HepG2 (cell line): ENCODE results near the gene SH3BP2. TPM values are rescaled to one million over a fixed set of nuclear protein-coding genes. Genes with fewer than 3 reads are reported as not detected.

Experiments used
- ATAC-seq: fragments of 200-7000 bp; cut with Tn5 transposase; 3 replicates; pipeline ENCODE4 v1.9.1; 2020; ENCODE audit warnings: mild to moderate bottlenecking, moderate library complexity
- BruUV-seq: library from RNA; stranded (reverse); fragments of 400-500 nt; replicated peaks from 2 replicates; lab custom pipeline; 2021; lab: Mats Ljungman, UMichigan
- CTCF ChIA-PET: fragments of 300-600 bp; formaldehyde crosslinking; extraction: SDS; loops from one replicate; lab custom pipeline; 2021; ENCODE audit warnings: low total read pairs, inconsistent platforms, low intra/inter-chr PET ratio; lab: Yijun Ruan, JAX
- POLR2A ChIA-PET: fragments of 350-600 bp; sonication (Branson Sonifier 250); formaldehyde crosslinking; loops from one replicate; lab custom pipeline; 2020; ENCODE audit warnings: antibody characterized with exemption, inconsistent platforms; lab: Yijun Ruan, JAX
- DNase-seq: peaks from one replicate; pipeline ENCODE4 v3.0.0-alpha.2; 2015; ENCODE audit warnings: low spot score
- FAIRE-seq: peaks from 3 replicates; lab custom pipeline; 2011; peaks lifted over from hg19 to GRCh38; lab: Jason Lieb, UNC
- H2AFZ ChIP-seq: one replicate; pipeline ENCODE4 v1.6.1; 2011; ENCODE audit warnings: low read length, inconsistent platforms
- H3K27ac ChIP-seq: fragments of 300-600 bp; 3 replicates; pipeline ENCODE4 v1.8.0; 2011; ENCODE audit warnings: mixed run types, mild to moderate bottlenecking, mixed read lengths, low read length, inconsistent platforms; ENCODE audit not compliant: insufficient read depth; ENCODE audit errors: extremely low read length
- H3K27me3 ChIP-seq, 2 experiments: fragments of 200-600 bp in 1 of 2; 2 replicates in 1 of 2; 3 replicates in 1 of 2; pipeline versions ENCODE4 v1.6.0 to v1.8.0; 2011; ENCODE audit warnings: low read length in 2 of 2, mild to moderate bottlenecking in 2 of 2, moderate library complexity in 2 of 2, inconsistent platforms in 1 of 2; ENCODE audit not compliant: insufficient read depth in 2 of 2, control insufficient read depth in 1 of 2
- H3K36me3 ChIP-seq, 2 experiments: fragments of 200-600 bp in 1 of 2; replicated peaks in 1 of 2; 2 replicates in 1 of 2; 3 replicates in 1 of 2; pipeline versions ENCODE4 v1.5.1 to v1.8.0; 2011; ENCODE audit warnings: low read length in 2 of 2, inconsistent platforms in 1 of 2; ENCODE audit not compliant: insufficient read depth in 2 of 2, control insufficient read depth in 1 of 2
- H3K4me1 ChIP-seq: 2 replicates; pipeline ENCODE4 v1.5.1; 2012; ENCODE audit warnings: low read length, inconsistent platforms; ENCODE audit not compliant: insufficient read depth
- H3K4me2 ChIP-seq: 2 replicates; pipeline ENCODE4 v1.6.0; 2011; ENCODE audit warnings: low read depth, low read length, inconsistent platforms
- H3K4me3 ChIP-seq, 3 experiments: fragments of 200-600 bp in 1 of 3; sonication (generic), shearing (Covaris generic) in 1 of 3; replicated peaks in 1 of 3; 2 replicates each; pipeline ENCODE4 v1.5.1; 2011 to 2016; ENCODE audit warnings: low read length in 3 of 3, inconsistent platforms in 2 of 3, low read depth in 2 of 3, mild to moderate bottlenecking in 2 of 3, control low read depth in 1 of 3, mixed read lengths in 1 of 3; ENCODE audit not compliant: insufficient read depth in 1 of 3
- H3K79me2 ChIP-seq: one replicate; pipeline ENCODE4 v1.6.1; 2011; ENCODE audit warnings: low read length, inconsistent platforms; ENCODE audit not compliant: insufficient read depth
- H3K9ac ChIP-seq: 2 replicates; pipeline ENCODE4 v1.6.0; 2011; ENCODE audit warnings: mild to moderate bottlenecking, low read depth, low read length, inconsistent platforms; ENCODE audit not compliant: insufficient read depth
- H3K9me3 ChIP-seq: 2 replicates; pipeline ENCODE4 v1.5.1; 2012; ENCODE audit warnings: mild to moderate bottlenecking, low read length
- H4K20me1 ChIP-seq: 2 replicates; pipeline ENCODE4 v1.6.0; 2011; ENCODE audit warnings: inconsistent platforms, mild to moderate bottlenecking, low read length, moderate library complexity; ENCODE audit not compliant: insufficient read depth
- AHDC1 ChIP-seq: sonication (generic); formaldehyde crosslinking; IDR thresholded peaks from 2 replicates; pipeline ENCODE4 v1.5.1; 2020; ENCODE audit warnings: mild to moderate bottlenecking, missing genetic modification reagents, borderline replicate concordance
- KDM1A ChIP-seq: IDR thresholded peaks from 2 replicates; pipeline ENCODE4 v1.6.1; 2016; ENCODE audit warnings: missing compliant biosample characterization
- NRL ChIP-seq: sonication (generic); formaldehyde crosslinking; IDR thresholded peaks from 2 replicates; pipeline ENCODE4 v1.5.0; 2020; ENCODE audit warnings: missing genetic modification reagents, mild to moderate bottlenecking, moderate library complexity, borderline replicate concordance
- SNAPC4 ChIP-seq: sonication (generic); formaldehyde crosslinking; IDR thresholded peaks from 2 replicates; pipeline ENCODE4 v1.4.0; 2020; ENCODE audit warnings: mild to moderate bottlenecking, missing genetic modification reagents
- ZBTB33 ChIP-seq: sonication (generic); formaldehyde crosslinking; IDR thresholded peaks from 2 replicates; pipeline ENCODE4 v1.4.0; 2020; ENCODE audit warnings: missing genetic modification reagents
- ZMYM3 ChIP-seq: sonication (generic); formaldehyde crosslinking; IDR thresholded peaks from 2 replicates; pipeline ENCODE4 v1.5.1; 2020; ENCODE audit warnings: mild to moderate bottlenecking, missing genetic modification reagents
- WGBS: methylation state at CpG from one replicate; pipeline ENCODE4 v1.1.6; 2017; ENCODE audit warnings: low lambda C conversion rate; 5-methylcytosine and 5-hydroxymethylcytosine counted together
- in situ Hi-C: cut with HindIII; loops from 2 replicates; pipeline ENCODE4 v1.10.0; 2017; ENCODE audit warnings: low pct_unique_long_range_greater_than_20kb; ENCODE audit not compliant: extremely low pct_ligation_motif_present
- intact Hi-C: fragments of 100-400 bp; cut with micrococcal nuclease; formaldehyde crosslinking; loops from one replicate; pipeline ENCODE4 v1.10.0; 2022; ENCODE audit not compliant: unreplicated experiment
- polyA plus RNA-seq, 8 experiments: library from polyadenylated mRNA; depleted of rRNA in 3 of 8; stranded (reverse) in 7 of 8; unstranded in 1 of 8; fragments of >200 nt; fragmentation: Illumina TruSeq in 4 of 8; extraction: Trizol in 4 of 8; gene quantifications; 2 replicates each; pipeline versions ENCODE4 v1.2.1 to v1.2.3, GENCODE V29; 2011 to 2016; ENCODE audit warnings: low read depth in 4 of 8, missing spikeins in 1 of 8, mixed read lengths in 1 of 8; ENCODE audit not compliant: insufficient read depth in 1 of 8
- total RNA-seq, 5 experiments: library from RNA; depleted of rRNA; stranded (reverse); fragments of >200 nt; fragmentation: Illumina TruSeq; extraction: Trizol; gene quantifications; 2 replicates each; pipeline ENCODE4 v1.2.3, GENCODE V29; 2016; ENCODE audit warnings: low read depth in 1 of 5

Gene SH3BP2
- total and polyA plus RNA-seq, 2 of the 13 experiments (the other 11 are each of a cell fraction or from before 2014, with no cell fraction given), result 16.9 to 34.5 TPM

GRCh38 chr4:2789351-2789750, 3.5 kb upstream of the SH3BP2 start:
- no peak overlapping the region for H2AFZ ChIP-seq
- no peak overlapping the region for H3K9ac ChIP-seq
- H3K4me1 ChIP-seq, result peaks cover 89% of the 10 kb centered on the region
- no peaks in the 10 kb centered on the region for H3K36me3 ChIP-seq
- H3K27me3 ChIP-seq, result no peaks in the 10 kb centered on the region
- CTCF ChIA-PET, result no interaction called here
- no peak for DNase-seq
- BruUV-seq, result no TSS peak
- no peak overlapping the region for H3K4me2 ChIP-seq
- in situ Hi-C loops, result no loop called here
- peaks cover 8% of the 10 kb centered on the region for H3K79me2 ChIP-seq
- H4K20me1 ChIP-seq, result no peaks in the 10 kb centered on the region
- POLR2A ChIA-PET, result no interaction called here
- WGBS, result 67% methylated on average over 5 of the region's 5 CpGs
- ATAC-seq, result no peak
- TF ChIP-seq KDM1A (CRISPR knock-in tag) (0 out of 2 replicates have a peak, but pooled peaks have one; percentile 25), AHDC1 (CRISPR knock-in tag) (no peak), ZMYM3 (CRISPR knock-in tag) (peak; percentile 75), ZBTB33 (peak; percentile 30; the same call in 1 of the 2 replicates), NRL (CRISPR knock-in tag) (0 out of 2 replicates have a peak, but pooled peaks have one; percentile 17), SNAPC4 (CRISPR knock-in tag) (no peak)
- TF ChIP-seq, all 625 proteins: peak for 4
- no peak for FAIRE-seq
- no peaks in the 10 kb centered on the region for H3K9me3 ChIP-seq
- no peak overlapping the region for H3K4me3 ChIP-seq
- intact Hi-C loops, result no loop called here
- no peak overlapping the region for H3K27ac ChIP-seq
